LoVo (cell line): Measurements from ENCODE around the gene C5orf63.
"Not testable (repeated sequence)": the region's sequence is repeated elsewhere in the genome, so short reads cannot be mapped to it uniquely, and the experiment has no call there.

Experiments used
- DNase-seq: peaks from one replicate; pipeline ENCODE4 v3.0.0-alpha.2; 2016; ENCODE audit warnings: low spot score

Gene C5orf63

DNA sequence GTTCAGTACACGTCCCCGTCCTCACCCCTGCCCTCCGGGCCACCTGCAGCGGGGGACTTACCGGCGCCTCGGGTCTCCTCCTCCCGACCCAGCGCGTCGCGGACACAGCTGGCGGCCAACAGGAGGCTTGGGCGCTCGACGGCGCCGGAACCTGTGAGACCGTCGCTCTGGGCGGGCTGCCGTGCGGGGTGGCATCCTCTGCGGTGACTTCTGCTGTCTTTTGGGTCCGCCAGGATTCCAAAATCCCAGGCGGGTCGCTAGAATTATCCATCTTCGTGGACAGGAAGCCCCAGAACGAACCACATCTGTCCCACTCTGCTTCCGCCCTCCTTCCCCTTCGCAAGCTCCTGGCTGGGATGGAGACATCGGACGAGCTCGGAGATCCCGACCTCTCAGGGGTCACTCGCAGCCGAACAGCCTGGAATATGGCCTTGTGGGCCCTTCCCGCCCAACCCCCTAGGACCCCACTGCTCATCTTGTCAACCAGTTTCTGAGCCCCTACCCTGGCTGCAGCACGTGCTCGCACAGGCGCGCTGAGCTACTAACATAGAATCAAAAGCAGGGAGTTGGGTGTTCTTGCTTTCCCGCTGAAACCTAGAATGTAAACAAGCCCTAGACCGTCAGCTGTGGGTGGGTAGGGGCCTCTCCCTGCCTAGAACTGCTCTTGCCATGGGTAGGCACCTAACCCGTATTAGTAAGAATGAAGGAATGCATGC, 42.0 kb downstream of the C5orf63 start:
- no peak for DNase-seq

DNA sequence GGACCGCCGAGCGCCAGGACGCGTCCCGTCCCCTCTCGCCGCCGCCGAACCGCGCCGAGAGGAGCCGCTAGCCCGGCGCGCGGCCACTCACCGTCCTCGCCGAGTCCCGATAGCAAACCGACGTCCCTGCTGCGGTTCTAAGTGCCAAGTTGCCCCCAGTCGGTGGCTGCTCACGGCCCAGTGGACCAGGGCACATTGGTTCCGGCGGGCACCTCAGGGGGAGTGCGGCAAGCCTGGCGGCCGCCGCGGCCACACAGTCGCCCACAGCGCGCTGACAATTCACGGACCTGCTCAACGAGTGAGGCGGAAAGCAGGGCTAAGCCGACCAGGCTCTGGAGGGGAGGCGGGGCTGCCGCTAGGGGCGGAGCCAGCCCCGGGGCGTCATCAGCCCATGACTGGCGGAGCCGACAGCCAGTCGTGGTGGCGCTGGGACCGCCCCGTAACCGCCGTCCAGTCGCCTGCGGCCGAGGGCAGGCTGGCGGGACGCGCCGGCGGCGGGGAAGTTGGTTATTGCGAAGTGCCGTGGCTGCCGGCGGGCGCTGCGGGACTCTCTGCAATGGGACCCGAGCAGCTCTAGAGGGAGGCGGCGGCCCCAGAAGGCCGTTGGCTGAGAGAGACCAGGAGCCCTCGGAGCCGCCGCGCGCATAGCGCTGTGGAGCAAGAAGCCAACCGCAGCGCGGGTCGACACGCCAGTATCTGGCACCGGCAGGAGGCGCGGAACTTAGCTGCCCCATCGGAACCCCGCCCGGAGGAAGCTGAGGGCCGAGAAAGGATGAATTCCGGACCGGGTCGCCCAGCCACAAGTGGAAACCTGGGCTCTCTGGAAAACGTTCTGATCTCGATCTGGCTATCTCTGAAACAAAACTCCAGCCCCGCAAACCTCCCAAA, 42.8 kb downstream of the C5orf63 start, which contains the start of gene MARCHF3:
Gene MARCHF3 (minus strand): TSS at position 300 of the 888 bp plus-strand sequence. CDS start 112,387 bp downstream, outside the sequence.
- peak; percentile 97 for DNase-seq

DNA sequence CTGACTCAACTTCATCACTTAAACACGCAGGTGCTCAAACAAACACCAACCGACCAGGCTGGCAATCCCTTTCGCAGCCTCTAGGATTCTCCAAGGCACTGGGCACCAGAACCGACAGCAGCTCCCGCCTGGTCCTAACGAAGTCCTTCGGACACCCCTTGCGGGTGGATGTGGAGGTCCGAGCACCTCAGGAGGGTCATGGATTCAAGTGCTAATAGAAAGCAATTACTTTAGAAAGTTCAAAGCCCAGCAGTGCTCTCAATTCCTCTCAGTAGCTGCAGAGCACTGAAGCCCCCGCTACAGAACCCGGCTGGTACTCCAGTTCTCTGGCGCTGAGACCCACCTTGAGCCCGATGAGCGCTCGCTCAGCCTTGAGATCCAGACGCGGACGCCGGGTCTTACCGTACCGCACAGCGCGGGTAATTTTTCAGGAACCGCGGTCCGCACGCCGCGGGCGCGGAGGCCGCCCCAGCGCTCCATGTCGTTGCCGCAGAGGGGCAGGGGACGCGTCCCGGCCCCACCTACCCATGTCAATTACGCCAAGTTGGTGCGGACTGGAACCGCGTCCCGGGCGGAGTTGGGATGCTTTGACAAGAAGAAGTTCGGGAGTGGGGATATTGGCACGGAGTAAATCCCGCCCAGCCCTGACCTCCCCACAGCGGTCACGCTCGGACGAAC, 43.6 kb downstream of the C5orf63 start:
- DNase-seq = peak; percentile 84

DNA sequence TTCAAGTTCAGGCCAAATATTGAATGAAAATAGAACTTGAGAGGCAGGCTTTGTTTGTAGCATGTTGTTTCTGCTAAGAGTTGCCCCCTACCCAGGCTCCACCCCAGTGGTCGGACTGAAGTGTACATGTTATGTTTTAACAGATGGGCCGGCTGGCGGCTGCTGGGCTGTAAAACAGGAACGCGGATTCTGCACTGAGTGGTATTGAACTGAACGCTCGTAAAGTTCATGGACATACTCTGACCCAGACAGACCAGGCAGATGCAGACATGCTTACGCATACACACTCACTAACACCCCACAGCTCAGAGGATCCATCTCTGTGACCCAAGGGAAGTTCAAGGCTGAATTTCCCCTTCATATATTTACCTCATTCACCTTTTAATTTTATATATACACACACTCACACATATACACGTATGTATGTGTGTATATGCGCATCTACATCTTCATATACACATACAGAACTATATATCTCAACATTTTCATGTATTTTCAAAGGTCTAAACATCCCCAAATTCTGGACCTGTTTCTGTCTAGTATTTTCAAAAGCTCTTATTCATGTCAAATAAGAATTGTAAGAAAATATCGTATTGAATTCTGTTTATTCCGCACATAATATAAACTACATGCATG, 44.4 kb downstream of the C5orf63 start:
- DNase-seq = no peak

DNA sequence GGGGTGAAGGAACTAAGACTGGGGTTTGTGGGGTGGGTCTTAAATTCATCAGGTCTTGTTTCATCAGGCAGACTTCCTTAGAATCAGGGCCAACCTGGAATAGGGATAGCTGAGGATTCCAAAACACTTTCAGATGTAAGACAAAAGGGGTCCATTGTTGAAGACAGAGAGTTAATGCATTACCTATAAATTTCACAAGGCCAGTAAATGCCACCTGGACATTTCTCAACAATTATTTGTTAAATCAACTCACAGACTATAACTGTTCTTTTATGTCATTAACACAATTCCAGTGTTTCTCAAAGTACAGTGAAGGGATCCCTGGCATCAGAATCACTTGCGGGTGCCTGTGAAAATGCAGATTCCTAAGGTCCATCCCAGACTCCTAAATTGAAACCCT, 45.8 kb downstream of the C5orf63 start:
- no peak for DNase-seq

DNA sequence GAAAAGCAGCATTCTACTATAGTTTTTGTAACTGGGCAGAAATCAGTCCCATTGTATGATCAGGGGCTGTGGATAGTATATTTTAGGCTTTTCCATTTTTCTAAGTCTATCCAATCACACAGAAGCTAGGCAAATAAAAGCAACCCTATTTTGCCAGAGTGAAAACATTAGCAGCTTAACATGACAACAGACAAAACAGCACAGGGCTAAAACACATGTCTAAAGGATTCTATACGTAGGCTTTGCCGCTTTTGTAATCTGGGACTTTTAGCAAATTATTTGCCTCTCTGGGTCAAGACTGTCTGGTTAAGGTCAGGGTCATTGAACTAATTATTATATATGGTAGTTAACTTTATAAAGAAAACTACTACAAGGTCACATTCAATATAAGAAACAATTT, 47.1 kb downstream of the C5orf63 start:
- DNase-seq = no peak

DNA sequence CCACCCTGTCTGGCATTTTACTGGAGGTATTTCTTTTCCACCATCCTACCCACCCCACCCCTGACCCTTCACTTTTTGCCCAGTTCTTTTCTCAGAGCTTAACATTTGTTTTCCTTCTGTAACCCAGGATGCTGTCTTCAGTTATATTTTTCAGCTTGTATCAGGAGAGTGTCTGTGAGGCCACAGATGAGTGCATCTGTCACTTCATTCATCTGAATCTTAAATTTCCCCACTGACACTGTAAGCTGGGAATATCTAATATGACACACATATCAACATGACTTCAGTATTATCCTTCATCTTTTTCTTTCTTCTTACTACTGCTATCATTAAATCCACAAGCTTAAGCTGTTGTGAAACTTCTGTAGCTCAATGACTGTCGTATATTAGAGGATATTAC, 47.8 kb downstream of the C5orf63 start:
- no peak for DNase-seq

DNA sequence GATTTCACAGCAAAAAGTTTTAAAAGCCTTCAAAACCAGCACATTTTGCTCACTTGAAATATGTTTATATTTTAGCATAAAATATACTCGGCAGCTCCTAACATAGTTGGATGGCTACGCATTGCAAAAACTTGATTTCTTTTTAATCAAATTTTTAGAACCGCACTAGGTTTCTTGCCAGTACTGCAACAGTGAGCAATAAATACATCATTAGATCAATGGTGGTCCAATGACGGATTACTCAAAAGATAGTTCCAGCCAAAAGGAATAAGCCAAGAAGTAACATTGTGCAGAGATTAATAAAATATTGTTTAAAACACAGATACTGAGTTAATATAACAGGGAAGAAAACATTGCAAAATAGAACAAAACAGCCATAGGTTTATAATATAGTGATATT, 48.5 kb downstream of the C5orf63 start:
- DNase-seq = no peak

DNA sequence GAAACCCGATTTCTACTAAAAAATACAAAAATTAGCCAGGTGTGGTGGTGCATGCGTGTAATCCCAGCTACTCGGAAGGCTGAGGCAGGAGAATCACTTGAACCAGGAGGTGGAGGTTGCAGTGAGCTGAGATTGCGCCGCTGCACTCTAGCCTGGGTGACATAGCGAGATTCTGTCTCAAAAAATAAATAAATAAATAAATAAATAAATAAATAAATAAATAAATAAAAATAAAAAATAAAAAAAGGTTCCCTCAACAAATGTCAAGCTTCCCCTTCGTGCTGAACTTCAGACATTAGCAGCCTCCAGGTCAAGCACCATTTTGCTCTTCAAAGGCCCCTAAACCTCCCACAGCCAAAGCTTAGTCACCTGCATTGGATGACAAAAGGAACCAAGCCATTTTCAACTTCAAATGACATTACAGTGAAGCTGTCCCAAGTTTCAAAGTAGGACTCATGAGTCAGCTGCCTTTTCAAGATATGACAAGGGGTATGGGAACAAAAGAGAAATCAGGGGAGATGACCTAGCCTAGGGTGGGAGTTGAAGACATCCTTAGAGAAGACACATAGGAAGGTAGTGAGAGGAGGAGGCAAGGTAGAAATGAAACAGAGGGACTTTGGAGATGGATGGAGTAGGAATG, 49.6 kb downstream of the C5orf63 start:
- not testable (repeated sequence) for DNase-seq

DNA sequence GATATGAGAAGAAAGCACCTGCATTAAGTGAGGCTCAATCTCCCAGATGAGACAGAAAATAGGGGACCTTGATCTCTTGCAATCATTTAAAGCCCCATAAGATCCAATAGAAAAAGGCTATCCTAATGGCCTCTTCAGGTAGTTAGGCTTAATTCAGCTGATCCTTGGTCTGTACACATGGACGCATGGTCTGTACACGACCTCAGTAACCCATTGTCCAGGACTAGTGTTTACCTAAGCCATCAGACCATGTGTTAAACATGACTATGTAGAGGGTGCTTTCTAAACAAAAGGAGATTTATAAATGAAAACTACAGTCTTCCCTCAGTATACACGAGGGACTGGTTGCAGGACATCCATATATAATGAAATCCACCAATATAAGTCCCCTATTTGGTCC, 50.5 kb downstream of the C5orf63 start:
- no peak for DNase-seq

DNA sequence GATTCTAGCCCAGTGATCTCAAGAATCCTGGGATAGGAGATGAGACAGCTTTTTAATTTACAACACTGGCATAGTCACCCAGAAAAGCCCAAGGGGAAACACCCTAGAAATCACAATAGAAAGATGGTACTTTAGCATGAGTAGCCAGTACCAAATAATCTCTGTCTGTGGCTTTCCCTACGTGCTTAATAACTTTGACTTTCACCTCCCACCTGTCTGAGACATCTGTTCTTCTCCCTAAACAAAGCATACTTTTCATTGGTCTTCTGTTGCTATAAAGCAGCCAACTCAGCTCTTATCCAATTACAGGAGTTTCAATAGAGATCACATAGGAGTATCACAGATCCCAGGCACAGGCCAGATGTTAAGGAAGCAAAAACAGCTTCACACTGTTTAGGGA, 53.4 kb downstream of the C5orf63 start:
- no peak for DNase-seq

DNA sequence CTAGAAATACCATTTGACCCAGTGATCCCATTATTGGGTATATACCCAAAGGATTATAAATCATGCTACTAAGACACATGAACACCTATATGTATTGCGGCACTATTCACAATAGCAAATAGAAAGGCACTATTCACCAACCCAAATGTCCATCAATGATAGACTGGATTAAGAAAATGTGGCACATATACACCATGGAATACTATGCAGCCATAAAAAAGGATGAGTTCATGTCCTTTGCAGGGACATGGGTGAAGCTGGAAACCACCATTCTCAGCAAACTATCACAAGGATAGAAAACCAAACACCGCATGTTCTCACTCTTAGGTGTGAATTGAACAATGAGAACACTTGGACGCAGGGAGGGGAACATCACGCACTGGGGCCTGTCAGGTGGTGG, 56.6 kb downstream of the C5orf63 start:
- DNase-seq = not testable (repeated sequence)

DNA sequence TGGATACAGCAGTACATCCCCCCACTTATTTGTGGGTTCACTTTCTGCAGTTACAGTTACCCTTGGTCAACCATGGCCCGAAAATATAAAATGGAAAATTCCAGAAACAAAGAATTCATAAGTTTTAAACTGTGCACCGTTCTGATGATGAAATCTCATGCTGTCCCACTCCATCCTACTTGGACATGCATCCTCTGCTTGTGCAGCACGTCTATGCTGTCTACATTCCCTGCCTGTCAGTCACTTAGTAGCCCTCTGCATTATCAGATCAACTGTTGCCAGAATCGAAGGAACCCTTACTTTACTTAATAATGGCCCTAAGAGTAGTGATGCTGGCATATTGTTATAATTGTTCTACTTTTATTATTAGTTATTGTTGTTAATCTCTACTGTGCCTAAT, 57.6 kb downstream of the C5orf63 start:
- no peak for DNase-seq

DNA sequence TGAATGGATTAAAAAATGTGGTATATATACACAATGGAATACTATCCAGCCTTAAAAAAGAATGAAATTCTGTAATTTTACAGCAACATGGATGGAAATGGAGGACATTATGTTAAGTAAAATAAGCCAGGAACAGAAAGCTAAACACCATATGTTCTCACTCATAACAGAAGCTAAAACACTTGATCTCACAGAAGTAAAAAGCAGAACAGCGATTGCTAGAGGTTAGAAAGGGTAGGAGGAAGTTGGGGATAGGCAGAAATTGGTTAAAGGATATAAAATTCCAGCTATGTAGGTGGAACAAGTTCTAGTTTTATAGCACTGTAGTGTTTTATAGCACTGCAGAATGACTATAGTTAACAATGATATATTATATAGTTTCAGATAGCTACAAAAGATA, 58.7 kb downstream of the C5orf63 start:
- no peak for DNase-seq

DNA sequence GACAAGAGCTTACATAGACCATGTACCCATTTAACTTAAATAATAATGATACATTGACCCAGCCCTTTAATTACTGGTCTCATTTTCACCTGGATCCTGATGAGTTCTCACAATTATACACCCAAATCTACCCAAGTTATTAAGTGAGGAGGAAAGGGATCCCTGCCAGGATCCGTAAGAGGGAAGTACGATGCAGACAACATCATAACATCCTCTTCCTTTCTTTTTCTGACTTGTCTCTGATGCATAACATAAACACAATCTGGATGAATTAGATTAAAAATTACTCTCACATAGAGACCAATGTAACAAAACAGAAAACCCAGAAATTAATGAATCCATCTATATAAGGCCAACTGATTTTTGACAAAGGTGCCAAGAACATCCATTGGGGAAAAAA, 59.9 kb downstream of the C5orf63 start:
- DNase-seq = no peak

DNA sequence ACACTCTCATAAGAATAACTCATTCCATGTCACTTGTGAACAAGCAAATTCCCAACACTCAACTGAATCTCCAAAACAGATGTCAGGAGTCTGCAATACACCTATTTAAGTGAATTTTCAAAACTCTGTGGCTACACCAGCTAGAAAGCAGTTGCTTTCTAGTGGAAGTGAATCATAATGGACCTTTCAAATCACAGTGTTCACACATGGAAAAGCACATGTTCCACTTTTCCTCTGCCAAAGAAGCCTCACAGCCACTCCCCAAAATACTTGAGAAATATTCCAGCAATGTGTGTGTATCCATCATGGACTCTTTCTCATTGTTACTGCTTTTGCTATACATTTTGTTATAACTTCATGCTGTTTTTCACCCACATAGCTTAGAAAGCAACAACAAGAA, 60.4 kb downstream of the C5orf63 start:
- DNase-seq = no peak

DNA sequence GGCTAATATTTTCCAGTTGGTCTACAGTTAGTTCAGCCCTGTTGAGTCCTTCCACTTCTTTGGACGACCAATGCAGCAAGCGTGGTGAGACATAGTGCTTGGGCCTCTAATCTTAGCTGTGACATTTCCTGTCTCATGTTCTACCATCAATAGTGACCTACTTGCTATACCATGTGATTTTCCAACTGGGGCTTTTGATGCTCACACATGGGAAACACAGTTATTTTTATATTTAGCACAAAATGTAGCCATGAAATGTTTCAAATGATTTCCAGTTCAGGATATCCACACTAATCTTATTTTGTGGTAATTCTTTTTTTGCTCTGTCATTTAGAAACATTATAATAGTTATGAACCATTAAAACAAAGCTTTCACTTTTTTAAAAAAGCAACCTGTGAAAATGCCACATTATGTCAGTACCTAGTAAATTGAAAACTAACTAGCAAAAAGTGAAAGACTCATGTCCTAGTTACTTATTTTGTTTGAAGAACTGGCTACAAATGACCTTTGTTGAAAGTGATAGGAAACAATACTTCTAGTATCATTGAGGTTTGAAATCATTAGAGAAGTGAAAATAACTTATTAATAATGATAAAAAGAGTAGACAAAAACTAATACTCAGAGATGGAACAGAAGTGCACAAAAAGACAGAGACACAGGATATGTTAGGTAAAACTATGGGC, 61.2 kb downstream of the C5orf63 start:
- DNase-seq = no peak

DNA sequence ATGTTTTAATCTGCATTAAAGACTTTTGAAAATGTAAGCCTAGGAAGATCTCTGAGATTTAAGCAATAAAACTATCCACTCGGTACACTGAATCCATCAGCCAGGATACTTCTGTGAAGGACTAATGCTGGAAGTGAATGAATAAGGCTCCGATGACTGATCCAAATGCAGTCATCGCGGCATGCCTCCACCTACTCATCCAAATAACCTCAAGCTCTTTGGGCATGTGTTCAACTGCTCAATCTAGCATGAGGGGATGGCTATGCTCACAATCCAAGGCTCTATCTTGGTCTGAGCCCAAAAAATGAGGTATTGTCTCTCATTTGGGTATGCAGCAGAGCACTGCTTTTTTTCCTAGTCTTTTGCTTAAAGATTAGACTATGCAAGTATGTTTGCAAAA, 62.1 kb downstream of the C5orf63 start:
- DNase-seq = no peak

DNA sequence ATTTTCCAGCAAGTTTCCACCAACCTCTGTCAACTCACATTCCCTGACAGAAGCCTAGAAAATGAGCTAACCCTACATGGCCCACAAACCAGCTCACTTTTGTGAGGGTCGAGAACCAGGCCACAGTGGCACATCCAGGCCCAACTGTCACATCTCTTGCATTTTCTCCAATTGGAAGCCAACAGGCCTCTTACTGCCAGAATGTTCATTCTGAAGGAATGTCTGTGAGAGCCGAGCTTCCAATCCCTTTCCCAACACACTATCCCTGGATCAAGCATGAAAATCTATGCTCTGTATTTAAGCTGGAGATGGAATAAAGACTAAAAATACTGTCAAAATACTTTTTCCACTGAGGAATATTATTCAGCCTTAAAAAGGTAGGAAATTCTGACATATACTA, 62.9 kb downstream of the C5orf63 start:
- no peak for DNase-seq

DNA sequence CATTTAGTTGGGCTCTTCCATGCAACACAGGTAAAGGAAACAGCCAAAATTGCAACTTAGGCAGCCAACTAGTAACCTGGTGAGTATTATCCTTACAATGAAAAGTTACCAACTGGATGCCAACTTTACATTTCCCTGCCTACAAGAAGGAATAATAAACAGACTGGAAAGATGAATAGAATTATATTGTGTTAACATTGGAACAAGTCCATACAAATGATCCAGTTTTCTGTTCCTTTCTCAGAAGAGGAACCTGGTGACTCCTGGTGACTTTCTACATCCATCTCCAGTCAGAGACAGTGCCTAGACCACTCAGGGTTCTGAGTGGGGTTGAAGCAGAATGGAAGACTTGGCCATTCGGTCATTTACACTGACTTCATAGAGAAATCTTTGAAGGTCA, 63.5 kb downstream of the C5orf63 start:
- no peak for DNase-seq

DNA sequence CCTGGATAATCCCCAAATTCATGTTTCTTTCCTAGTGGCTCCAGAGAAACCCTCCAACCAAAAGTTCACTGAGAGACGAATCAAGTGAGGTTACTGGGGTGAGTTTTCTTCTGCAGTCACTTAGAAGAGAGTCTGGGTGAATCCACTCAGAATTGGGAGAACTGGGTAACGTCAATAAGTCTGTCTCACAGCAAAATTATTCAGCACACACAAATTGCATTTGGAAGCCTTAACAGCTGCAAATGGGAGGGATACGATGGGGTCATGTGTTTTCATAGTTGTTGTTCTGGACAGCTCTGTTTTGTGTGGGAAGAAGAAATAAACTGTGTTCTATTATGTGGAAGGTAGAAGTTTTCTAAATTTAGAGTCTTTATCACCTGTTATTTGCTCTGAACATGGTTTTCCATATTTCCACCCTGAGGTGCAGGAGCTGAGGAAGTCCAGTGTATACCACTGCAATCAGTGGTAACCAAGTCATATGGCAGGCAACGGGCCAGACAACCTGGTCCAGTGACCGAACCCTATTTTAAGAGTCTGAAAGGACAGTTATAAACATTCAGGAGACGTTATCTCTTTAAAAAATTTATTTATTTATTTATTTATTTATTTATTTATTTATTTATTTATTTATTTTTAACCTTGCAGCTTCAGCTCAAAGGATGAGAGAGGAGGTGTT, 64.9 kb downstream of the C5orf63 start:
- DNase-seq = no peak
